T-helper 17 cell (primary cell): ENCODE measurements around the gene RFLNA. TPM values are rescaled to one million over a fixed set of nuclear protein-coding genes. Genes with fewer than 3 reads are reported as not detected.
"Not testable (repeated sequence)": the region's sequence is repeated elsewhere in the genome, so short reads cannot be mapped to it uniquely, and the experiment has no call there.

Experiments
- ATAC-seq: fragments of 150-1000 bp; cut with Tn5 transposase; 2 replicates; pipeline ENCODE4 v1.10.0; 2021; ENCODE audit warnings: mild to moderate bottlenecking, moderate library complexity
- DNase-seq, 3 donors: peaks; one replicate each; pipeline versions ENCODE4 v3.0.0 to v3.0.0-alpha.2; 2020 to 2021
- H3K9me3 ChIP-seq: one replicate; pipeline ENCODE4 v1.7.0; 2013; ENCODE audit warnings: low read length, mild to moderate bottlenecking; ENCODE audit not compliant: control insufficient read depth, poor library complexity, severe bottlenecking
- H3K27ac Mint-ChIP-seq: one replicate; pipeline ENCODE4 v1.8.0; 2022; ENCODE audit warnings: mild to moderate bottlenecking, moderate library complexity, mixed read lengths
- H3K27me3 Mint-ChIP-seq: one replicate; pipeline ENCODE4 v1.8.0; 2022; ENCODE audit warnings: mixed read lengths
- H3K36me3 Mint-ChIP-seq: one replicate; pipeline ENCODE4 v1.8.0; 2022; ENCODE audit warnings: low read depth, mixed read lengths
- H3K4me1 Mint-ChIP-seq: one replicate; pipeline ENCODE4 v1.8.0; 2022; ENCODE audit warnings: mild to moderate bottlenecking, mixed read lengths
- H3K4me3 Mint-ChIP-seq: one replicate; pipeline ENCODE4 v1.8.0; 2022; ENCODE audit warnings: mild to moderate bottlenecking, moderate library complexity, mixed read lengths
- total RNA-seq, 4 donors: library from RNA in 2 of 4; stranded (reverse) in 2 of 4; gene quantifications; one replicate each; pipeline ENCODE4 v1.2.3 and lab custom pipeline; 2022 to 2026

The RFLNA gene
- total RNA-seq, 2 donors from 2014 or later, result not detected

DNA sequence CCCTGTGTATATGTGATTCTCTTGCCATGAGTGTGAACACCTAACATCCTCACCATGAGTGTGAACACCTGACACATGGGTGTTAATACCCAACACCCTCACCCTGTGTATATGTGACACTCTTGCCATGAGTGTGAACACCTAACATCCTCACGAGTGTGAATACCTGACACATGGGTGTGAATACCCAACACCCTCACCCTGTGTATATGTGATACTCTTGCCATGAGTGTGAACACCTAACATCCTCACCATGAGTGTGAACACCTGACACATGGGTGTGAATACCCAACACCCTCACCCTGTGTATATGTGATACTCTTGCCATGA, 28.1 kb downstream of the RFLNA start:
- H3K4me1 Mint-ChIP-seq, DNase-seq, H3K9me3 ChIP-seq, H3K27me3 Mint-ChIP-seq, H3K4me3 Mint-ChIP-seq, H3K27ac Mint-ChIP-seq, H3K36me3 Mint-ChIP-seq, ATAC-seq: not testable (repeated sequence)

DNA sequence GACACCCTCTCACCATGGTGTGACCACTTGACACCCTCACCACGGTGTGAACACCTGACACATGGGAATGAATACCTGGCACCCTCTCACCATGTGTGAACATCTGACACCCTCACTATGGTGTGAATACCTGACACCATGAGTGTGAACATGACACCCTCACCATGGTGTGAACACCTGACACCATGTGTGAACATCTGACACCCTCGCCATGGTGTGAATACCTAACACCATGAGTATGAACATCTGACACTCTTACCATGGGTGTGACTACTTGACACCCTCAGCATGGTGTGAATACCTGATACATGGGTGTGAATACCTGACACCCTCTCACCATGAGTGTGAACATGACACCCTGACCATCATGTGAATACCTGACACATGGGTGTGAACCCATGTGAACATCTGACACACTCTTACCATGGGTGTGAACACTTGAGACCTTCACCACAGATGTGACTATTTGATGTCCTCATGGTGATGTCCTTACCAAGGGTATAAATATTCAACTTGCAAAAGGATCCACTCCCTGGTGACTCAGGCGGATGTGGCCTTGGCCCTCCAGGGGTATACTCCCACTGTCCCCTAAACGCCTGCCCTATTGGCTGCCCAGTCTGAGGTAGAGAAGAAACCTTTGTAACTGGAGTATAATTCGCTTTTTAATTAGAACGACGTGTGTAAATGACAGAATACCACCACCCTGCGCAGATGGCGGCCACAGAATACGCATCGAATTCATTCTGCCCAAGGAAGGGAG, 29.1 kb downstream of the RFLNA start:
- Mint-ChIP-seq H3K36me3 (peaks cover 2% of the 10 kb centered on the region), H3K27ac (no peak overlapping the region), H3K4me1 (peaks cover 3% of the 10 kb centered on the region), H3K27me3 (no peaks in the 10 kb centered on the region), H3K4me3 (no peak overlapping the region)
- ATAC-seq (no peak), DNase-seq (no peak)
- H3K9me3 ChIP-seq, result no peaks in the 10 kb centered on the region

- DNase-seq, result no peak
- ATAC-seq, result no peak
- Mint-ChIP-seq H3K4me3 (no peak overlapping the region), H3K36me3 (peaks cover 5% of the 10 kb centered on the region), H3K27ac (no peak overlapping the region), H3K27me3 (no peaks in the 10 kb centered on the region), H3K4me1 (no peaks in the 10 kb centered on the region)
- H3K9me3 ChIP-seq, result no peaks in the 10 kb centered on the region
These were observed 30.2 kb downstream of the RFLNA start for GRCh38 chr12:124324803-124325705.

- H3K9me3 ChIP-seq, result no peaks in the 10 kb centered on the region
- H3K36me3 Mint-ChIP-seq, result peaks cover 6% of the 10 kb centered on the region
- DNase-seq, result no peak
- no peaks in the 10 kb centered on the region for H3K27me3 Mint-ChIP-seq
- H3K4me3 Mint-ChIP-seq, result no peak overlapping the region
- no peaks in the 10 kb centered on the region for H3K4me1 Mint-ChIP-seq
- H3K27ac Mint-ChIP-seq, result no peak overlapping the region
- no peak for ATAC-seq
These were observed 31.2 kb downstream of the RFLNA start for GRCh38 chr12:124326104-124326503.

- DNase-seq (no peak), ATAC-seq (no peak)
- H3K27ac Mint-ChIP-seq, result no peak overlapping the region
- H3K9me3 ChIP-seq, result no peaks in the 10 kb centered on the region
- no peaks in the 10 kb centered on the region for H3K27me3 Mint-ChIP-seq
- peaks cover 6% of the 10 kb centered on the region for H3K36me3 Mint-ChIP-seq
- no peak overlapping the region for H3K4me3 Mint-ChIP-seq
- H3K4me1 Mint-ChIP-seq, result no peaks in the 10 kb centered on the region
These were observed 32.0 kb downstream of the RFLNA start for GRCh38 chr12:124326871-124327270.

- no peak overlapping the region for H3K4me3 Mint-ChIP-seq
- no peaks in the 10 kb centered on the region for H3K27me3 Mint-ChIP-seq
- peaks cover 6% of the 10 kb centered on the region for H3K36me3 Mint-ChIP-seq
- H3K9me3 ChIP-seq, result no peaks in the 10 kb centered on the region
- ATAC-seq, result no peak
- no peak for DNase-seq
- no peaks in the 10 kb centered on the region for H3K4me1 Mint-ChIP-seq
- H3K27ac Mint-ChIP-seq, result no peak overlapping the region
These were observed 32.6 kb downstream of the RFLNA start for GRCh38 chr12:124327362-124328043.

GRCh38 chr12:124328116-124328515, 33.2 kb downstream of the RFLNA start:
- H3K9me3 ChIP-seq, result no peaks in the 10 kb centered on the region
- Mint-ChIP-seq H3K27me3 (no peaks in the 10 kb centered on the region), H3K36me3 (peaks cover 6% of the 10 kb centered on the region), H3K4me3 (no peak overlapping the region), H3K27ac (peak overlapping the region; percentile 37), H3K4me1 (no peaks in the 10 kb centered on the region)
- ATAC-seq (no peak), DNase-seq (no peak)

GRCh38 chr12:124328636-124329035, 33.7 kb downstream of the RFLNA start:
- peak overlapping the region; percentile 37 for H3K27ac Mint-ChIP-seq
- H3K4me1 Mint-ChIP-seq, result no peaks in the 10 kb centered on the region
- no peak overlapping the region for H3K4me3 Mint-ChIP-seq
- DNase-seq, result no peak
- no peaks in the 10 kb centered on the region for H3K9me3 ChIP-seq
- peaks cover 6% of the 10 kb centered on the region for H3K36me3 Mint-ChIP-seq
- H3K27me3 Mint-ChIP-seq, result no peaks in the 10 kb centered on the region
- no peak for ATAC-seq

- DNase-seq, result no peak
- Mint-ChIP-seq H3K4me3 (peak overlapping the region; percentile 28), H3K4me1 (no peaks in the 10 kb centered on the region), H3K27ac (no peak overlapping the region), H3K27me3 (no peaks in the 10 kb centered on the region), H3K36me3 (peaks cover 6% of the 10 kb centered on the region)
- no peak for ATAC-seq
- H3K9me3 ChIP-seq, result no peaks in the 10 kb centered on the region
These were observed 37.3 kb downstream of the RFLNA start for GRCh38 chr12:124332058-124332672.

DNA sequence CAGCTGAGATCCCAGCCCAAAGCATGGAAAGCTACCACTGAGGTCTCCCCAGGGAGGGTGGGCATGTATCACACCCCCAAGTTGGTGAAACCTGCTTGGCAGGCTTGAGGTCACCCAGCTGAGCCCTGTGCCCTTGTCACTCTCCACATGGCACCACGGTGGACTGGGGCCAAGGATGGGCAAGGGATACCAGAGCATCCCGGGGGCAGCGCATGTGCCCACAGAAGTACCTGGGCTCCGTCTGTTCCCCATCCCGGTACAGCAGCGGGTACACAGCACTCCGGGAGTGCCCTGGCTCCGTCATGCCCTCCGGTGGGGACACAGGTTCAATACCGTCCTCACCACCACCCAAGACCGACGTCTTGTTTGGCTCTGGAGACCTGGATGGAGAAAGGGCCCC, 38.0 kb downstream of the RFLNA start:
- H3K27me3 Mint-ChIP-seq, result no peaks in the 10 kb centered on the region
- no peak for DNase-seq
- H3K36me3 Mint-ChIP-seq, result peaks cover 6% of the 10 kb centered on the region
- no peak overlapping the region for H3K4me3 Mint-ChIP-seq
- no peak overlapping the region for H3K27ac Mint-ChIP-seq
- no peaks in the 10 kb centered on the region for H3K9me3 ChIP-seq
- H3K4me1 Mint-ChIP-seq, result no peaks in the 10 kb centered on the region
- ATAC-seq, result no peak

DNA sequence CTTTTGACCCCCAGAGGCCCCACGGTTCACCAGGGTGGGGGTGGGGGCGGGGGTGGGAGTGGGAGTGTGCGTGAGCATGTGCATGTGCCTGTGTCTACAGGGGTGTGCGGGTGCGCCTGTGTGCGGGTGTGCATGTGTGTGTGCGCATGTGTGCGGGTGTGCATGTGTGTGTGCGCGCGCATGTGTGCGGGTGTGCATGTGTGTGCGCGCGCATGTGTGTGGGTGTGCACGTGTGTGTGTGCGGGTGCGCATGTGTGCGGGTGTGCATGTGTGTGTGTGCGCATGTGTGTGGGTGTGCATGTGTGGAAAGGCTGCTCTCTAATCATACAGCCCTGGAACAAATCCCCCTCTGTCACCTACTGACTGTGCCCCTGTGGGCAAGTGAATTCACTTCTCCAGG, 38.8 kb downstream of the RFLNA start:
- H3K27ac Mint-ChIP-seq, result no peak overlapping the region
- H3K36me3 Mint-ChIP-seq, result peaks cover 6% of the 10 kb centered on the region

DNA sequence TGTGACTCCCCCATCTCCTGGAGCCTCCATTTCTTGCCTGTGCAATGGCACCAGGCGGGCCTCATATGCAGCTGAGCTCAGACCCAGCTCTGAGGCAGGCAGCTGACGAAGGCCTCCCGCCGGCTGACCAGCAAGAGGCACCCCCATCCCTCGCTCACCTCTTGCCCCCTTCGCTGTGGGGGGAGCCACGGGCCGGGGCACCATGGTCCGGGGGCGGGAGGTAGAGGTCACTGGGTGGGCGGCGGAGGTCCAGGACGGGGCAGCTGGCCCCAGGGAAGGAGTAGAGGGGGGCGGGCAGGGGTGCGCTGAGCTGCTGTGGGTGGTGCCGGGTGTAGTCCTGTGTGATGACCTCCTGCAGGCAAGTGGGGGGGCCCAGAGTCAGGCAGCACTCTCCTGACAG, 39.4 kb downstream of the RFLNA start:
- H3K4me3 Mint-ChIP-seq, result no peak overlapping the region
- H3K36me3 Mint-ChIP-seq, result peaks cover 6% of the 10 kb centered on the region
- ATAC-seq (no peak), DNase-seq (no peak)
- no peaks in the 10 kb centered on the region for H3K27me3 Mint-ChIP-seq
- H3K27ac Mint-ChIP-seq, result no peak overlapping the region
- H3K9me3 ChIP-seq, result no peaks in the 10 kb centered on the region
- no peaks in the 10 kb centered on the region for H3K4me1 Mint-ChIP-seq

More for the DNA sequence above, 38.8 kb downstream of the RFLNA start:
- H3K4me1 Mint-ChIP-seq, result no peaks in the 10 kb centered on the region
- H3K9me3 ChIP-seq, result no peaks in the 10 kb centered on the region
- no peak overlapping the region for H3K4me3 Mint-ChIP-seq
- ATAC-seq (no peak), DNase-seq (no peak)
- H3K27me3 Mint-ChIP-seq, result no peaks in the 10 kb centered on the region

DNA sequence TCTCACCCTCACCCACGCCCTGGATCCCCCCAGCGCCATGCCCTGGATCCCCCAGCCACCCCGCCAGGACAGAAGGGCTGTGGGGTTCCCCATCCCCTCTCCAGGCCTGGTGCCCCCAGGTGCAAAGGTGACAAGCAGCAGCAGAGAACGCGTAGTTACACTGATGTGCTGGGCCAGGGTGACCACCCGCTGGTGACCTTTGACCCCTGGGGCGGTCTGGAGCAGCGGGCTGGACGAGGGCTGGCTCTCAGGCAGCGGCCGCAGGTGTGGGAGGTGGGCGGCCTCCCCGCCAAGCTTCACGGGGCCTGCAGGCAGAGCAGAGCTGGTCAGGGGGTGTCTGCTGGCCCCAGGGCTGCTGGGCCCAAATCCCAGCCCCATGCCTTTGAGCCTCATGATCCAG, 40.1 kb downstream of the RFLNA start:
- Mint-ChIP-seq H3K4me3 (no peak overlapping the region), H3K27ac (no peak overlapping the region), H3K4me1 (no peaks in the 10 kb centered on the region), H3K27me3 (no peaks in the 10 kb centered on the region), H3K36me3 (peaks cover 3% of the 10 kb centered on the region)
- no peak for DNase-seq
- H3K9me3 ChIP-seq, result no peaks in the 10 kb centered on the region
- no peak for ATAC-seq
